Lower leg skin (tissue), 4 donors: ENCODE data around the gene AKAP5. TPM values are rescaled to one million over a fixed set of nuclear protein-coding genes. Genes with fewer than 3 reads are reported as not detected.

Source experiments
- DNase-seq, 2 donors: peaks; one replicate each; pipeline ENCODE4 v3.0.0-alpha.2; 2019; ENCODE audit warnings: low spot score in 2 of 2
- H3K4me3 ChIP-seq: fragments of 200-600 bp; sonication (generic); 2 replicates; pipeline ENCODE4 v1.5.1; 2017; ENCODE audit warnings: mild to moderate bottlenecking, low read depth; ENCODE audit not compliant: poor library complexity, severe bottlenecking
- POLR2A ChIP-seq, 2 donors: fragments of 450-650 bp; IDR thresholded peaks; one replicate each; pipeline ENCODE4 v1.6.1; 2016 to 2017; ENCODE audit warnings: antibody characterized with exemption in 2 of 2, mild to moderate bottlenecking in 1 of 2, moderate library complexity in 1 of 2
- WGBS, 2 donors: methylation state at CpG; one replicate each; pipeline ENCODE4 v1.1.5; 2018; 5-methylcytosine and 5-hydroxymethylcytosine counted together
- intact Hi-C: fragments of 100-400 bp; cut with DNase I; formaldehyde crosslinking; loops from one replicate; pipeline ENCODE4 v1.15.0; 2023; ENCODE audit warnings: low total_unique reads
- total RNA-seq, 4 donors: library from RNA; depleted of rRNA; stranded (reverse); fragments of >200 nt; gene quantifications; one replicate each; pipeline ENCODE4 v1.1.0, GENCODE V29; 2016
- TF ChIP-seq, protein P1 (sequence below), 3 donors: fragments of 450-650 bp; IDR thresholded peaks; one replicate each; pipeline ENCODE4 v1.5.1; 2016; ENCODE audit warnings: antibody characterized with exemption in 3 of 3, mild to moderate bottlenecking in 3 of 3, moderate library complexity in 2 of 3

AKAP5 gene
- total RNA-seq, 4 donors from 2014 or later = 0.17 to 0.29 (median 0.21) TPM; not detected in 1

DNA sequence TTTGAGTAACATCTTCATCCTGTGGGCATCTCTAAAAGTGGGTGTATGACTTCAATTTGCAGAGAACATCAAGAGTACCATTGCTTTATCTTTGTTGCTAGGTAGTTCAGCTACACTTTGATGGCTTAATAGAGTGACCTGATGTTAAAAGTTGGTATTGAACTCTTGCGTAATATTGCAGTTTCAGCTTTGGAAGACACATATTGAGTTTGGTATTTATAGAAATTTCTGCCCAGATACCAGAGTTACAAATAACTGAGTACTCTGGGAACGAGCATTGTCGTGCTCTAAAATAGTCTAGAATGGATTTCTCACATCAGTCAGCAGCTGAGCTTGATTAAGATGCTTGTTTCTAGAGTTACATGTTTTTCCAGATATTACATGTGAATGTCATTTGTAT is 24.8 kb upstream of the AKAP5 start:
- intact Hi-C loops = no loop called here
- DNase-seq = peak in 1 of 2 donors; percentile 3
- WGBS, 2 donors = 91% methylated on average over 3 of the region's 3 CpGs
- H3K4me3 ChIP-seq = no peak overlapping the region
- no peak for TF ChIP-seq POLR2A (IDR thresholded peaks at IDR 0.05)
- TF ChIP-seq, protein P1, sequence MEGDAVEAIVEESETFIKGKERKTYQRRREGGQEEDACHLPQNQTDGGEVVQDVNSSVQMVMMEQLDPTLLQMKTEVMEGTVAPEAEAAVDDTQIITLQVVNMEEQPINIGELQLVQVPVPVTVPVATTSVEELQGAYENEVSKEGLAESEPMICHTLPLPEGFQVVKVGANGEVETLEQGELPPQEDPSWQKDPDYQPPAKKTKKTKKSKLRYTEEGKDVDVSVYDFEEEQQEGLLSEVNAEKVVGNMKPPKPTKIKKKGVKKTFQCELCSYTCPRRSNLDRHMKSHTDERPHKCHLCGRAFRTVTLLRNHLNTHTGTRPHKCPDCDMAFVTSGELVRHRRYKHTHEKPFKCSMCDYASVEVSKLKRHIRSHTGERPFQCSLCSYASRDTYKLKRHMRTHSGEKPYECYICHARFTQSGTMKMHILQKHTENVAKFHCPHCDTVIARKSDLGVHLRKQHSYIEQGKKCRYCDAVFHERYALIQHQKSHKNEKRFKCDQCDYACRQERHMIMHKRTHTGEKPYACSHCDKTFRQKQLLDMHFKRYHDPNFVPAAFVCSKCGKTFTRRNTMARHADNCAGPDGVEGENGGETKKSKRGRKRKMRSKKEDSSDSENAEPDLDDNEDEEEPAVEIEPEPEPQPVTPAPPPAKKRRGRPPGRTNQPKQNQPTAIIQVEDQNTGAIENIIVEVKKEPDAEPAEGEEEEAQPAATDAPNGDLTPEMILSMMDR (IDR thresholded peaks at IDR 0.05) = no peak

DNA sequence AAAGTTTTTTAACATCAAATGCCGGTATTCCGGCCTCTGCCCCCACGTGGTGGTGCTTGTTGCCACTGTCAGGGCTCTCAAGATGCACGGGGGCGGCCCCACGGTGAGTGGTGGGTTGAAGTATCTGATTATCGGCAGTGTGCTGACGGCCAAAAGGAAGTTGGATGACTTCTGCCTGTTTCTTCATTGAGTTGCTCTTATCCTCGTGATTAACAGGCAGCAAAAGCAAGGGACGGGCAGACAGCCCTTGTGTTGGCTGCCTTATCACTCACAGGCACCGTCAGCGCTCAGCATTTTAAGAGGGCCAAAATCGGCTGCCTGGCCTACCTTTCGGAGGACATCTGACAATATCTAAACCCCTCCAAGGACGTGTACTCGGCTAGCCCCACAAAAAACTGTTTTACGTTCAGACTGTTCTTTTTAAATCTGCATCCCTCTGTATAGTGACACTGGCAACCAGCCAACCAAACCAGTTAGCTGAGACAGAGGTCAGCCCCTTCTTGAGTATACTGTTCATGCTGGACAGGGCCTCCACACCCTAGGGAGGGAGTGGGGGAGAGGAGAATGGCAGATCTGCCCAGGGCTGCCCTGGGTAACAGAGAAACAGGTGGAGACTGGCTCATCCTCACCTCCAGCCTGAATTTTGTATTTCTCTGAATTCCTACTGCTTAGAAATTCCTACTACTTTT is 22.9 kb upstream of the AKAP5 start:
- intact Hi-C loops = no loop called here
- no peak overlapping the region for H3K4me3 ChIP-seq
- TF ChIP-seq POLR2A (IDR thresholded peaks at IDR 0.05) = no peak
- TF ChIP-seq, protein P1 (IDR thresholded peaks at IDR 0.05) = no peak
- DNase-seq = no peak
- 83 to 86% methylated on average over 17 of the region's 17 CpGs for WGBS, 2 donors

DNA sequence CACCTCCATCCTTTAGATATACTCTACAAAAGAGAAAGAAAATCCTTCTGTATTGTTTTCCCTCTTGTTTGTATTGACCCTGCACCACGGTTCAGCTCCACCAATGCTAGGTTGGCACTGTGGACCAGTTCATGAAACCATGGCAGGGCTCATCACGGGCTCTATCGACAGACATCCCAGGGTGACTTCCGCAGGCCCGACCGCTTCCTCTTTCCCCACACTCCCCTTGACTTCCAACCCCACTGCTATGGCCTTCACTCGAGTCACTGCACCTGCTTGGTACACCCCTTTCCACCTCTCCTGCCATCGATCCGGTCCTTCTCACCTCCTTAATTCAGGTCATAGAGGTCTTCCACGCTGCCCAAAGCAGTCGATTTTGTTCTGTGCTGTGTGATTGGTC is 21.2 kb upstream of the AKAP5 start:
- DNase-seq = no peak
- TF ChIP-seq POLR2A (IDR thresholded peaks at IDR 0.05) = no peak
- TF ChIP-seq, protein P1 (IDR thresholded peaks at IDR 0.05) = no peak
- intact Hi-C loops = no loop called here
- no peak overlapping the region for H3K4me3 ChIP-seq
- WGBS, 2 donors = 91 to 92% methylated on average over 11 of the region's 11 CpGs

DNA sequence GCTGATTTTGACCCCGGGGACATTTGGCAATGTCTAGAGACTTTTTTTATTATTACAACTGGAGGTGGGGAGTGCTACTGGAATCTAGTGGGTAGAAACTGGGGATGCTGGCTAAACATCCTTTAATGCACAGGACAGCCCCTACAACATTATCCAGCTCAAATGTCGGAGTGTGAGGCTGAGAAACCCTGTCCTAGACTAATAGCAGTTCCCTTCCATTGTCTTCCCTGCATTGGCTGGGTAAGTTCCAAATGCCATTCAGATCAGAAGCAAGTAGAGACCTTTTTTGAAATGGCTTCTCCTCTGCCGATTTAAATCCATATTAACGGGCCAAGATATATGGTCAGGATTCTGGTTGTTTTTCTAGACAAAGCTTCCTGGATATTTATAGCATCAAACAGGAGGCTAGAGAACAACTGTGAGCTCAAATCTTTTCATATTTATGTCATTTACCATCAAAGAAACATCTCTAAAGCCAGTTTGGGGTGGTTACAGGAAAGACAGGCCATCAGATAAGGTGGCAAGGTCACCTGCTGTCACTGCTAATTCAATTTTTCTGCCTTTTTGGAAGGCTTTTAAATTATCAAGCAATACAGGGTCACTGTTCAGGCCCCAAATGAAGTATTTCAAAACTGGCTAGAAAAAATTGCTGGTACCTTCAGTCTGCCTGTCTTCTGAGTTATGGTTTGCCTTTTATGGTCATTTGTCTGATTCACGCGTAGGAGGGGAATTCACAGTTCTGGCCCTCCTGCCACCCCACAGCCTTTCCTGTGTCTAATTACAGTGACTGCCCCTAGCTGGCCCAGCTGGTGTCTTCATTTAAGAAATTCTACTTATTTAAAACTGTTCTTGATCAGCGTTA is 20.1 kb upstream of the AKAP5 start:
- intact Hi-C loops = no loop called here
- DNase-seq = no peak
- WGBS, 2 donors = 80 to 83% methylated on average over 7 of the region's 7 CpGs
- no peak overlapping the region for H3K4me3 ChIP-seq
- no peak for TF ChIP-seq POLR2A (IDR thresholded peaks at IDR 0.05)
- TF ChIP-seq, protein P1 (IDR thresholded peaks at IDR 0.05) = no peak

DNA sequence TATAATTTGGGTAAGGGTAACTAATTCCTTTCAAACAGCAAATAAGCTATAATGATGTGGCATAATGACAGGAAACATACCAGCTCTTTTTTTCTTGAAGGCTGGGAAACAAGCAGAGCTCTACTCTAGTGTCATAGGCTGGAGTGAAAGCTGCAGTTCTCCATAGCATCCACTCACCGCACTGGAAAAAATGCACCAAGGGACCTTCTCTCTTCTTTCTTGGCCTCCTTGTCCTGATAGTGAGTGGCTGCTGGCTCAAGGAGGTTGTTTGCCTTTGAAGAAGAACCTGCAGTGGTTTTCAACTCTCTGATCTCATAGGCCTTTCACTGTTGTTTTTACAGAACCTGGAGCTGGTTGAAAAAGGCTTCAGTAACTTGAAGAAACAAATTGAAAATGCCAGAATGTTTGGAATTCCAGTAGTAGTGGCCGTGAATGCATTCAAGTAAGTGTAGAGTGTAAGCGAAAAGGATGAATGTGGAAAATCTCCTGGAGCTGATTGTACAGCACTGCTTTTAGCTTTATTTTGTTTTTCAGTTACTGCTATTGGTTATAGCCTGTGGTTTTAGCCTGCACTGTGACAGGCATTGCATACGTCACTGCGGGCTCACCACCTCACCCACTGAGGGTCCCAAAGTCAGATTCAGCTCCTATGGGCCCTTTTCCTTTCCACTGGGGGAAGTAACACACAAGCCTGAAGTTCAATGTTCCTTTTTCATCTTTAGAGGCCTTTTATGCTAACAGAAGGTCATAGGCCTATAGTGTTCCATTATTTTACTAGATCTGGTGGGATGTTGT is 17.2 kb upstream of the AKAP5 start:
- DNase-seq = no peak
- 93 to 95% methylated on average over 5 of the region's 5 CpGs for WGBS, 2 donors
- TF ChIP-seq, protein P1 (IDR thresholded peaks at IDR 0.05) = no peak
- no peak for TF ChIP-seq POLR2A (IDR thresholded peaks at IDR 0.05)
- no peak overlapping the region for H3K4me3 ChIP-seq
- intact Hi-C loops = no loop called here
